Measurements from ENCODE around the gene PC. TPM values are rescaled to one million over a fixed set of nuclear protein-coding genes. Genes with fewer than 3 reads are reported as not detected.
"Not testable (repeated sequence)": the region's sequence is repeated elsewhere in the genome, so short reads cannot be mapped to it uniquely, and the experiment has no call there.

PC gene
- total RNA-seq, 2 donors from 2014 or later: 12.2 to 81.7 TPM

DNA sequence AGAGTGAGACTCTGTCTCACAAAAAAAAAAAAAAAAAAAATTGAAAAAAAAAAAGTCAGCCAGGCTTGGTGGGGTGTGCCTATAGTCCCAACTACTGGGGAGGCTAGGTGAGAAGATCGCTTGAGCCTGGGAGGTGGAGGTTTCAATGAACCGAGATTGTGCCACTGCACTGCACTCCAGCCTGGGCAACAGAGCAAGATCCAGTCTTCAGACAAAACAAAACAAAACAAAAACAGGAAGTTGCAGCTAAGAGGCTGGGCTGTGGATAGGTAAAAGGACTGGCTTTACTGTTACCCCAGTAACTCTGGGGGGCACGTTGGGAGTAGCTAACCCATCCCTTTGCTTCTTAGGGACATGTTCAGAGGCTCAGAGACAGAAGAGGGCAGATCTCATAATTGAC is 6.3 kb upstream of the PC start:
- Histone ChIP-seq H3K4me3 (no peak overlapping the region), H3K27ac (no peak overlapping the region), H3K4me1 (no peaks in the 10 kb centered on the region), H3K9me3 (no peaks in the 10 kb centered on the region), H3K27me3 (no peaks in the 10 kb centered on the region), H3K36me3 (replicated peaks in 1 of 2; ENCODE audit: insufficient read depth in 1 of 2, low read depth in 2 of 2) (no peaks in the 10 kb centered on the region)
- DNase-seq (no peak), ATAC-seq (no peak)
- intact Hi-C loops (cut with DNase I): no loop called here
- TF ChIP-seq, protein P1, sequence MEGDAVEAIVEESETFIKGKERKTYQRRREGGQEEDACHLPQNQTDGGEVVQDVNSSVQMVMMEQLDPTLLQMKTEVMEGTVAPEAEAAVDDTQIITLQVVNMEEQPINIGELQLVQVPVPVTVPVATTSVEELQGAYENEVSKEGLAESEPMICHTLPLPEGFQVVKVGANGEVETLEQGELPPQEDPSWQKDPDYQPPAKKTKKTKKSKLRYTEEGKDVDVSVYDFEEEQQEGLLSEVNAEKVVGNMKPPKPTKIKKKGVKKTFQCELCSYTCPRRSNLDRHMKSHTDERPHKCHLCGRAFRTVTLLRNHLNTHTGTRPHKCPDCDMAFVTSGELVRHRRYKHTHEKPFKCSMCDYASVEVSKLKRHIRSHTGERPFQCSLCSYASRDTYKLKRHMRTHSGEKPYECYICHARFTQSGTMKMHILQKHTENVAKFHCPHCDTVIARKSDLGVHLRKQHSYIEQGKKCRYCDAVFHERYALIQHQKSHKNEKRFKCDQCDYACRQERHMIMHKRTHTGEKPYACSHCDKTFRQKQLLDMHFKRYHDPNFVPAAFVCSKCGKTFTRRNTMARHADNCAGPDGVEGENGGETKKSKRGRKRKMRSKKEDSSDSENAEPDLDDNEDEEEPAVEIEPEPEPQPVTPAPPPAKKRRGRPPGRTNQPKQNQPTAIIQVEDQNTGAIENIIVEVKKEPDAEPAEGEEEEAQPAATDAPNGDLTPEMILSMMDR (IDR thresholded peaks at IDR 0.05): no peak
- 64 to 66% methylated on average over 3 of the region's 3 CpGs for WGBS, 2 donors

GRCh38 chr11:66962801-66963200 is 4.6 kb upstream of the PC start:
- intact Hi-C loops (cut with DNase I): no loop called here
- peaks cover 7% of the 10 kb centered on the region for H3K4me1 ChIP-seq
- H3K36me3 ChIP-seq (replicated peaks in 1 of 2; ENCODE audit: insufficient read depth in 1 of 2, low read depth in 2 of 2): no peaks in the 10 kb centered on the region
- H3K27ac ChIP-seq: no peak overlapping the region
- no peak for ATAC-seq
- TF ChIP-seq, protein P1 (IDR thresholded peaks at IDR 0.05): no peak
- TF ChIP-seq POLR2A (IDR thresholded peaks at IDR 0.05): no peak
- no peak for DNase-seq
- H3K9me3 ChIP-seq: no peaks in the 10 kb centered on the region
- no peak overlapping the region for H3K4me3 ChIP-seq
- H3K27me3 ChIP-seq: no peaks in the 10 kb centered on the region
- WGBS, 2 donors: 95 to 97% methylated on average over 5 of the region's 5 CpGs

DNA sequence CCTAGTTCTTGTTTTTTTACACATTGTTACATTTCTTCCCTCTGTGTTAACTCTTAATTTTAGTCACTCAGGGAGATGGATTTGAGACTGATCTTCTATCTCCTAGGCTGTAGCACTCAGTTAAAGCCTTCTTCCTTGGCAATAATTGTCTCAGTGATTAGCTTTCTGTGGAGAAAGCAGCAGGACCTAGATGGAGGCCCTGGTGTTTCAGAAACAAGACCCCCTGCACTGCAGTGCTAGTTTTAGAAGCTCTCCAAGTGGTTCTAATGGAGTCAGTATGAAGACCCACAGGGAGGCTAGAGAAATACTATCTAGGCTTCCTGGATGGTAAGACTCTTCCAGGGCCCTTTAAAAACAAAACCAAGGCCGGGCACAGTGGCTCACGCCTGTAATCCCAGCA is 4.1 kb upstream of the PC start:
- TF ChIP-seq, protein P1 (IDR thresholded peaks at IDR 0.05): no peak
- no peak for TF ChIP-seq POLR2A (IDR thresholded peaks at IDR 0.05)
- DNase-seq (no peak), ATAC-seq (no peak)
- WGBS, 2 donors: 87% methylated on average over 2 of the region's 2 CpGs; no CpG with 5 or more reads in 1 of the 2 donors
- Histone ChIP-seq H3K36me3 (replicated peaks in 1 of 2; ENCODE audit: insufficient read depth in 1 of 2, low read depth in 2 of 2) (no peaks in the 10 kb centered on the region), H3K9me3 (no peaks in the 10 kb centered on the region), H3K4me1 (peaks cover 12% of the 10 kb centered on the region), H3K27ac (no peak overlapping the region), H3K4me3 (no peak overlapping the region), H3K27me3 (no peaks in the 10 kb centered on the region)
- intact Hi-C loops (cut with DNase I): no loop called here

- DNase-seq; H3K27ac ChIP-seq; ATAC-seq; H3K4me3 ChIP-seq; H3K36me3 ChIP-seq (replicated peaks in 1 of 2; ENCODE audit: insufficient read depth in 1 of 2, low read depth in 2 of 2); intact Hi-C loops (cut with DNase I); H3K27me3 ChIP-seq; H3K9me3 ChIP-seq: not testable (repeated sequence)
- H3K4me1 ChIP-seq: peaks cover 13% of the 10 kb centered on the region
- 65 to 85% methylated on average over 5 of the region's 5 CpGs for WGBS, 2 donors
Measured at GRCh38 chr11:66961691-66962213, 3.6 kb upstream of the PC start.

- no peaks in the 10 kb centered on the region for H3K9me3 ChIP-seq
- intact Hi-C loops (cut with DNase I): no loop called here
- H3K27ac ChIP-seq: peak overlapping the region in 3 of 4 donors; percentile 33 to 84 (median 80)
- no peak for DNase-seq
- H3K36me3 ChIP-seq (replicated peaks in 1 of 2; ENCODE audit: insufficient read depth in 1 of 2, low read depth in 2 of 2): no peaks in the 10 kb centered on the region
- no peak overlapping the region for H3K4me3 ChIP-seq
- 31 to 39% methylated on average over 10 of the region's 10 CpGs for WGBS, 2 donors
- ATAC-seq: no peak
- TF ChIP-seq, protein P1 (IDR thresholded peaks at IDR 0.05): no peak
- TF ChIP-seq POLR2A (IDR thresholded peaks at IDR 0.05): no peak
- no peaks in the 10 kb centered on the region for H3K27me3 ChIP-seq
- H3K4me1 ChIP-seq: peaks cover 19% of the 10 kb centered on the region
Measured at GRCh38 chr11:66958956-66959274, 732 bp upstream of the PC start.

All from body of pancreas (tissue), 4 donors.